GM12878 (cell line): Measurements from ENCODE around the gene MAP4K2. TPM values are rescaled to one million over a fixed set of nuclear protein-coding genes. Genes with fewer than 3 reads are reported as not detected.

Experiments
- ATAC-seq: fragments of 200-7000 bp; cut with Tn5 transposase; 3 replicates; pipeline ENCODE4 v1.9.1; 2020; ENCODE audit warnings: mild to moderate bottlenecking, moderate library complexity
- BruUV-seq: library from RNA; stranded (reverse); fragments of 400-500 nt; replicated peaks from 2 replicates; lab custom pipeline; 2021; lab: Mats Ljungman, UMichigan
- CTCF ChIA-PET: fragments of 300-600 bp; sonication (Branson Sonifier 250); formaldehyde crosslinking; extraction: SDS; loops from one replicate; lab custom pipeline; 2021; ENCODE audit warnings: inconsistent platforms; lab: Yijun Ruan, JAX
- POLR2A ChIA-PET: fragments of 350-600 bp; formaldehyde crosslinking; extraction: SDS; loops from one replicate; lab custom pipeline; 2021; ENCODE audit warnings: inconsistent platforms; lab: Charles Lee
- RAD21 ChIA-PET: fragments of 300-600 bp; sonication (Branson Sonifier 250); formaldehyde crosslinking; loops from one replicate; lab custom pipeline; 2023; ENCODE audit warnings: antibody characterized with exemption; ENCODE audit not compliant: unreplicated experiment; lab: Charles Lee
- SMC1A ChIA-PET: fragments of 300-600 bp; sonication (Branson Sonifier 250); formaldehyde crosslinking; loops from one replicate; lab custom pipeline; 2023; ENCODE audit not compliant: unreplicated experiment, uncharacterized antibody; lab: Charles Lee
- DNase-seq: peaks from one replicate; pipeline ENCODE4 v3.0.0-alpha.2; 2011; ENCODE audit warnings: low read depth, low spot score
- FAIRE-seq: peaks from 3 replicates; lab custom pipeline; 2011; peaks lifted over from hg19 to GRCh38; lab: Jason Lieb, UNC
- H2AFZ ChIP-seq: 2 replicates; pipeline ENCODE4 v1.6.0; 2011; ENCODE audit warnings: low read depth, low read length, control low read depth; ENCODE audit not compliant: control insufficient read depth
- H3K27ac ChIP-seq: 2 replicates; pipeline ENCODE4 v1.5.1; 2011; ENCODE audit warnings: control low read depth; ENCODE audit not compliant: control insufficient read depth, insufficient read depth
- H3K27me3 ChIP-seq, 2 experiments: replicated peaks in 1 of 2; 2 replicates each; pipeline versions ENCODE4 v1.6.0 to v1.6.1; 2011; ENCODE audit warnings: low read length in 1 of 2; ENCODE audit not compliant: control insufficient read depth in 2 of 2, insufficient read depth in 2 of 2
- H3K36me3 ChIP-seq, 2 experiments: 2 replicates each; pipeline ENCODE4 v1.5.1; 2011; ENCODE audit warnings: low read length in 1 of 2; ENCODE audit not compliant: control insufficient read depth in 2 of 2, insufficient read depth in 2 of 2
- H3K4me1 ChIP-seq: 2 replicates; pipeline ENCODE4 v1.6.1; 2011; ENCODE audit warnings: mild to moderate bottlenecking, low read length, moderate library complexity, mixed read lengths; ENCODE audit not compliant: control insufficient read depth, insufficient read depth
- H3K4me2 ChIP-seq: 2 replicates; pipeline ENCODE4 v1.6.0; 2011; ENCODE audit warnings: control low read depth; ENCODE audit not compliant: control insufficient read depth, insufficient read depth
- H3K4me3 ChIP-seq: fragments of 200-600 bp; sonication (generic); 2 replicates; pipeline ENCODE4 v1.5.1; 2016
- H3K79me2 ChIP-seq: 2 replicates; pipeline ENCODE4 v1.6.0; 2011; ENCODE audit warnings: low read length; ENCODE audit not compliant: control insufficient read depth, insufficient read depth
- H3K9ac ChIP-seq: 2 replicates; pipeline ENCODE4 v1.8.0; 2011; ENCODE audit warnings: low read length, control low read depth, mixed read lengths; ENCODE audit not compliant: control insufficient read depth, insufficient read depth
- H3K9me3 ChIP-seq: replicated peaks from 3 replicates; pipeline ENCODE4 v1.5.1; 2011; ENCODE audit warnings: mild to moderate bottlenecking, low read length; ENCODE audit not compliant: control insufficient read depth, insufficient read depth
- H4K20me1 ChIP-seq: 2 replicates; pipeline ENCODE4 v1.6.0; 2011; ENCODE audit not compliant: control insufficient read depth, insufficient read depth
- ATF2 ChIP-seq: IDR thresholded peaks from 2 replicates; pipeline ENCODE4 v1.6.1; 2012; ENCODE audit warnings: low read length, inconsistent platforms
- EED ChIP-seq: sonication (generic); IDR thresholded peaks from 2 replicates; pipeline ENCODE4 v1.6.1; 2016; ENCODE audit warnings: antibody characterized with exemption, low read depth
- EGR1 ChIP-seq, 2 experiments: IDR thresholded peaks; 1 replicate in 1 of 2; 2 replicates in 1 of 2; pipeline ENCODE4 v1.6.1; 2011 to 2012; ENCODE audit warnings: low read depth in 2 of 2, low read length in 2 of 2, borderline replicate concordance in 1 of 2, mild to moderate bottlenecking in 1 of 2, moderate library complexity in 1 of 2
- HDAC2 ChIP-seq: fragments of 200-600 bp; sonication (generic); IDR thresholded peaks from 2 replicates; pipeline ENCODE4 v1.6.1; 2017
- IKZF1 ChIP-seq: fragments of 450-650 bp; conservative IDR thresholded peaks from 2 replicates; pipeline ENCODE4 v1.6.1; 2017; ENCODE audit warnings: antibody characterized with exemption, mild to moderate bottlenecking
- IKZF2 ChIP-seq, 2 experiments: fragments of 450-650 bp; IDR thresholded peaks; 2 replicates each; pipeline ENCODE4 v1.6.1; 2017; ENCODE audit warnings: mild to moderate bottlenecking in 2 of 2, moderate library complexity in 2 of 2
- MLLT1 ChIP-seq: fragments of 450-650 bp; IDR thresholded peaks from 2 replicates; pipeline ENCODE4 v1.6.1; 2016; ENCODE audit warnings: mild to moderate bottlenecking
- POLR2A ChIP-seq: IDR thresholded peaks from 2 replicates; pipeline ENCODE4 v1.6.1; 2011; ENCODE audit warnings: low read depth, mild to moderate bottlenecking, low read length
- POLR2AphosphoS5 ChIP-seq: IDR thresholded peaks from 2 replicates; pipeline ENCODE4 v1.6.1; 2011; ENCODE audit warnings: mild to moderate bottlenecking, low read length, inconsistent platforms
- RB1 ChIP-seq: fragments of 450-650 bp; formaldehyde crosslinking; IDR thresholded peaks from 2 replicates; pipeline ENCODE4 v1.6.1; 2017; ENCODE audit warnings: mild to moderate bottlenecking, borderline replicate concordance
- RUNX3 ChIP-seq: IDR thresholded peaks from 2 replicates; pipeline ENCODE4 v1.6.1; 2012; ENCODE audit warnings: low read length, inconsistent platforms
- SP1 ChIP-seq: IDR thresholded peaks from one replicate; pipeline ENCODE4 v1.6.1; 2011; ENCODE audit warnings: low read depth, low read length
- ZNF622 ChIP-seq: fragments of 450-650 bp; IDR thresholded peaks from 2 replicates; pipeline ENCODE4 v1.6.1; 2017; ENCODE audit warnings: mild to moderate bottlenecking, inconsistent platforms
- WGBS: methylation state at CpG from one replicate; pipeline ENCODE4 v1.1.6; 2016; ENCODE audit warnings: low lambda C conversion rate; ENCODE audit not compliant: insufficient replicate concordance, insufficient coverage; ENCODE audit errors: missing lambda C conversion rate; 5-methylcytosine and 5-hydroxymethylcytosine counted together
- in situ Hi-C: fragments of 300-500 bp; cut with MboI; formaldehyde crosslinking; loops from 9 replicates; pipeline ENCODE4 v1.14.3; 2018; ENCODE audit warnings: mixed read lengths
- intact Hi-C: fragments of 100-400 bp; cut with micrococcal nuclease; formaldehyde crosslinking; loops from one replicate; pipeline ENCODE4 v1.14.2; 2022; ENCODE audit not compliant: unreplicated experiment
- polyA plus RNA-seq, 11 experiments: library from polyadenylated mRNA; depleted of rRNA in 4 of 11; unstranded in 6 of 11; stranded (reverse) in 5 of 11; fragments of >200 nt; fragmentation: Nextera tagmentation in 4 of 11; fragmentation: Illumina TruSeq in 1 of 11; extraction: Ambion mirVana in 4 of 11; extraction: Trizol in 1 of 11; gene quantifications; 1 replicate in 1 of 11; 2 replicates in 10 of 11; pipeline versions ENCODE4 v1.2.1 to v1.2.3, GENCODE V29; 2011 to 2016; ENCODE audit warnings: inconsistent platforms in 2 of 11, missing spikeins in 2 of 11, low read depth in 1 of 11
- total RNA-seq, 4 experiments: library from RNA; depleted of rRNA in 3 of 4; stranded (reverse); fragments of >200 nt in 3 of 4; fragmentation: Illumina TruSeq in 1 of 4; extraction: Trizol in 1 of 4; gene quantifications; 2 replicates each; pipeline versions ENCODE4 v1.2.1 to v1.2.3, GENCODE V29; 2013 to 2021

The MAP4K2 gene
- total and polyA plus RNA-seq, 10 of the 15 experiments (the other 5 are each of a cell fraction or from before 2014, with no cell fraction given): 0.98 to 78.1 (median 48.9) TPM

- Histone ChIP-seq H3K27ac (no peak overlapping the region), H4K20me1 (no peaks in the 10 kb centered on the region), H3K79me2 (no peaks in the 10 kb centered on the region), H3K9ac (no peak overlapping the region), H3K4me1 (peaks cover 29% of the 10 kb centered on the region), H3K36me3 (no peaks in the 10 kb centered on the region), H3K4me2 (no peak overlapping the region; the same call in 1 of the 2 replicates), H3K9me3 (no peaks in the 10 kb centered on the region), H3K4me3 (no peak overlapping the region), H2AFZ (no peak overlapping the region), H3K27me3 (peaks cover 0 to 5% of the 10 kb centered on the region in 2 experiments; a peak in 2 of 4 replicates)
- SMC1A ChIA-PET: no interaction called here
- RAD21 ChIA-PET: interaction anchor here (0.6 kb wide), 1 partner anchor 32 kb away, joined by 3 read pairs; the partner anchor contains the start of gene SF1
- no TSS peak for BruUV-seq
- ATAC-seq (no peak), DNase-seq (no peak), FAIRE-seq (no peak)
- no peak for TF ChIP-seq HDAC2
- no peak for TF ChIP-seq RB1
- intact Hi-C loops (no loop called here), in situ Hi-C loops (no loop called here)
- CTCF ChIA-PET: interaction anchor here (0.8 to 2.6 kb wide), 4 partner anchors 21 to 166 kb away, joined by 3 to 11 read pairs (median 4); no protein-coding TSS in a partner anchor
- 62% methylated on average over 10 of the region's 10 CpGs for WGBS
- POLR2A ChIA-PET: interaction anchor here (0.7 to 1.0 kb wide), 3 partner anchors 26 to 539 kb away, joined by 3 read pairs; no protein-coding TSS in a partner anchor
Observed at GRCh38 chr11:64746486-64746885, 56.5 kb downstream of the MAP4K2 start.

- Histone ChIP-seq H3K27me3 (peaks cover 0 to 5% of the 10 kb centered on the region in 2 experiments; a peak in 3 of 4 replicates), H2AFZ (peak overlapping the region; percentile 77), H3K36me3 (no peaks in the 10 kb centered on the region), H3K9ac (peak overlapping the region; percentile 27; the same call in 1 of the 2 replicates), H3K4me3 (peak overlapping the region; percentile 59), H3K4me1 (peaks cover 29% of the 10 kb centered on the region), H3K9me3 (no peaks in the 10 kb centered on the region), H4K20me1 (no peaks in the 10 kb centered on the region), H3K27ac (peak overlapping the region; percentile 53), H3K4me2 (peak overlapping the region; percentile 98), H3K79me2 (no peaks in the 10 kb centered on the region)
- no TSS peak for BruUV-seq
- DNase-seq (no peak), FAIRE-seq (no peak), ATAC-seq (peak; percentile 58)
- RAD21 ChIA-PET: interaction anchor here (0.6 to 1.8 kb wide), 6 partner anchors 27 to 103 kb away, joined by 3 to 5 read pairs (median 4); partner anchors contain the start of gene SF1
- in situ Hi-C loops: no loop called here
- CTCF ChIA-PET: interaction anchor here (0.5 to 2.6 kb wide), 5 partner anchors 26 to 677 kb away, joined by 3 to 11 read pairs (median 8); partner anchors contain the start of genes NEAT1 and SF1
- intact Hi-C loops: loop anchor here (2.0 kb wide), 1 partner anchor 27 kb away; no protein-coding TSS in a partner anchor
- 3% methylated on average over 46 of the region's 52 CpGs for WGBS
- SMC1A ChIA-PET: interaction anchor here (1.8 to 2.2 kb wide), 2 partner anchors 18 to 27 kb away, joined by 8 to 11 read pairs; no protein-coding TSS in a partner anchor
- POLR2A ChIA-PET: interaction anchor here (0.7 kb wide), 1 partner anchor 538 kb away, joined by 3 read pairs; no protein-coding TSS in a partner anchor
- TF ChIP-seq POLR2A: peak; percentile 57
- TF ChIP-seq ATF2: no peak
- TF ChIP-seq POLR2AphosphoS5: no peak
- TF ChIP-seq MLLT1: 0 out of 2 replicates have a peak, but pooled peaks have one; percentile 29
- peak; percentile 49 for TF ChIP-seq SP1
- peak in 1 of 2 experiments; percentile 22; a peak in 1 of 4 replicates for TF ChIP-seq IKZF2 (IDR thresholded peaks at IDR 0.05)
- peak; percentile 34; the same call in 1 of the 2 replicates for TF ChIP-seq EED
- TF ChIP-seq RUNX3: peak; percentile 47; the same call in 1 of the 2 replicates
- TF ChIP-seq ZNF622: no peak
- peak in 1 of 2 experiments; percentile 94; a peak in 2 of 3 replicates for TF ChIP-seq EGR1 (IDR thresholded peaks at IDR 0.05; ENCODE audit: borderline replicate concordance in 1 of 2, low read depth in 2 of 2, low read length in 2 of 2)
- TF ChIP-seq IKZF1: 0 out of 2 replicates have a peak, but pooled peaks have one; percentile 59
Observed at GRCh38 chr11:64745521-64746328, 57.3 kb downstream of the MAP4K2 start.
